Suppressor macrophage treated with lipopolysaccharide for 1 hour (primary cell): Measurements from ENCODE around the gene TIGD6.
A peak's percentile ranks its signal among the peaks of the same experiment; 100 is the strongest.
"Not testable (repeated sequence)": the region's sequence is repeated elsewhere in the genome, so short reads cannot be mapped to it uniquely, and the experiment has no call there.

Source experiments
- DNase-seq, 3 donors: peaks; one replicate each; pipeline ENCODE4 v3.0.0-alpha.2; 2020 to 2022

The TIGD6 gene

DNA sequence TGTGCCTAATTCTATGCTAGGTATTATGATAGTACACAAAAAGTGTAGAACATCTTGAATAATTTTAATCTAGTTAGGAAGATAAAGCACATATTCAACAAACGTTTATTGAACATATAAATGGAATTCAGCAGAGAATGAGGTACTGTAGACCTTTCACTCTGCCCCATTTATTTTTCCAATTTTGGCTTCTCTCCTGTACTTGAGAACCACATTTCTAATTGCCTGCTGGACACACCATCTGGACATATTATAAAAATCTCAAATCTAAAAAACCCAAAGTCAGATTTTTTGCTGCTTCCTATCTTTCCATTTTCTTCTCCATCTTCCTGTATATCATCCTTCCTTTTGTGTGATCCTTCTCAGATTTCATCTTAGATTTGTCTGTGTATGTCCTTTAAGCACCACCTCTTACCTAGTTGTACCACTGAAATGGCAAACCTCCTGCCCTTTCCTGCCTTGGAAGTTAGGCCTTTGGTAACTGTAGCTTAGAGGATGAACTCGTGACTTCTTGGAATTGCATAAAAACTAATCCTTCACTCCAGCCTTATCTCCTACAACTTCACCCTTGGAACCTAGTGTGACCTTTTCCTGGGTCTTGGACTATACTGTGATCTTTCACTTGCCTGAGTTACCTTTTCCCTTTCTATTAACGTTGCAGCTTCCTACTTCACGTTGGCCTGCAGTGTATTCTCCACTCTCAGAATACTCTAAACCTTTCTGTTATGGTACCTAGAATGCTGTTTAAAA is 31.1 kb downstream of the TIGD6 start:
- DNase-seq, result no peak

DNA sequence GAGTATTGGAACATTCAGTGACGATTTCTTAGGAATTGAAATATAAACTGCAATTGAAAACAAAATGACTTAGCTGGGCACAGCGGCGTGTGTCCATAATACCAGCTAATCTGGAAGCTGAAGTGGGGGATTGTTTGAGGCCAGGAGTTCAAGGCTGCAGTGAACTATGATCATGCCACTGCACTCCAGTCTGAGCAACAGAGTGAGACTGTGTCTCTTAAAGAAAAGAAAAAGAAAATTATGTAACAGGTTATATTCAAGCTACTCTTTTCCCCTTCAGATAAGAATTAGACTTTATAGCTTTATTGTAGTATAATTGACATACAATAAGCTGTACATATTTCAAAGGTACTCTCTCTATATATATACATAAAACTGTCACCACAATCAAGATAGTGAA is 33.5 kb downstream of the TIGD6 start:
- no peak for DNase-seq

DNA sequence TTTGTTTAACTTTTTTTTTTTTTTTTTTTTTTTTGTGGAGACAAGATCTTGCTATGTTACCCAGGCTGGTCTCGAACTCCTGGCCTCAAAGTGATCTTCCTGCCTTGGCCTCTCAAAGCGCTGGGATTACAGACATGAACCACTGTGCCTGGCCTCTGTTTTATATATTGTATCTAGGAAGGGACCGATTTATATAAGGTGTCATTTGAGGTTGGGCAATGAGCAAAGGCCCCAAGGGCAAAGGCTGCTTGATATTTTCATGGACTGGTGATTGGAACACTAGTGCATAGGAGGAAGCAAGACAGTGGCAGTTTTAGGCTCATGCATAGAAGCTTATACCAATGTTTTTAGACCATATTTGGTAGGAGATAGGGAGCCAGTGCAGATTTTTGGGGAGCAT is 36.7 kb downstream of the TIGD6 start:
- no peak for DNase-seq

DNA sequence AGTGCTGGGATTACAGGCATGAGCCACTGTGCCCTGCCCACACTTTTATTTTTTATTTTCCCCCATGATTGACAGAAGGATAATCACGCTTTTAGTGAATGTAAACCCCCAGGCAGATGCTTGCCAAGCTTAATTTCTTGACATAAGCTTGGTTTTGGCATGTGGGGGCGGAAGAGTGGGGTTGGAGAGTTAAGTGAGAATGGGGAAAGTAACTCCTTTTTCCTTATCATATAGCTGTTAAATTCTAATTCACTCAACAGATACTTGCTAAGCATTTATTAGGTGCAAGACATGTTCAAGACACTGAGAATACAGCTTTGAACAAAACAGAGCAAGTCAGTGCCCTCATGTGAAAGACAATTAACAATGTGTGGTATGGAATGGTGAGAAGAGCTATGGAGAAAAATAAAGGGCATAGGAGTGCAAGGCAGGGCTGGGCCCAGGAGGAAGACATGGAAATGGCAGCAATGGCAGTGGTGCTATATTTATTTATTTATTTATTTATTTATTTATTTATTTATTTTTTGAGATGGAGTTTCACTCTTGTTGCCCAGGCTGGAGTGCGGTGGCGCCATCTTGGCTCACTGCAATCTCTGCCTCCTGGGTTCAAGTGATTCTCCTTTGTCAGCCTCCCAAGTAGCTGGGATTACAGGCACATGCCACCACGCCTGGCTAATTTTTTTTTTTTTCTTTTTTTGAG is 37.7 kb downstream of the TIGD6 start:
- no peak for DNase-seq

DNA sequence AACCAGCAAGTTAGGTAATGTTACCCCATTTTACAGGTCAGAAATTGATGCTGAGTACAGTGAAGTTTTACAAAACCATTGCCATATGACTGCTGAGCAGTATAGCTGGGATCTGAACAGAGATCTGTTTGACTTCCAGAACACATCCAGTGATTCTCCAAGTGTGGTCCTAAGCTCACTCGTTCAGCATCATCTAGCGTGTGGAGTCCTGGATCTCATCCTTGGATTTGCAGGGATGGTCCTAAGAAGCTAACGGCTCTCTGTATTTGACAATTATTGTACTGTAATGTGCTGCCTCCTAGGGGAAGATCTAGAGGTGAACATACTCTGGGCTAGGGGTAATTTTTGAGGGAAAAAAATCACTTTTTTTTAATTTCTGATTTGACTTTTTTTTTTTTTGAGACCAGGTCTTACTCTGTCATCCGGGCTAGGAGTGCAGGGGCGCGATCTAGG is 38.5 kb downstream of the TIGD6 start:
- peak; percentile 31 to 51 (median 46) for DNase-seq

DNA sequence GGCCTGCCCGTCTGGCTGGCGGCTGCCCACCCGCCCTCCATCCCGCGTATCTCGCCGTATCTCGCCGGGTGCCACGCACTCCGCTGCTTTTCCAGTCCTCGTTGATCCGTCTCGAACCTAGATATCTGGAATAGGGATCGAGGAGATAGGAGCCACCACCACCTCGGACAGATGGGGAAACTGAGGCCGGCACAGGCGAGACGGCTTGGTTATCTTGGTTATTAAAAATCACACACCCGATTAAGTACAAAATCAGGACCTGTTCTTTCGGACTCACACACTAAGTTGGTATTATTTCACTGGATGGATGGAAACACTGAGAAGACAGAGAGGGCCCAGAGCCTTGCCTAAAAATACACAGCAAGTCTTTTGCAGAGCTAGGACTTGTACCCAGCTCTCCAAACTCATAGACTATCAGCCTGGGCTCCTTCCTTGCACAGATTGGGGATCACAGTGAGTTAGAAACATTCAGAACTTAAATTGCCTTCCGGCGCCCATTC is 39.2 kb downstream of the TIGD6 start:
- no peak for DNase-seq

DNA sequence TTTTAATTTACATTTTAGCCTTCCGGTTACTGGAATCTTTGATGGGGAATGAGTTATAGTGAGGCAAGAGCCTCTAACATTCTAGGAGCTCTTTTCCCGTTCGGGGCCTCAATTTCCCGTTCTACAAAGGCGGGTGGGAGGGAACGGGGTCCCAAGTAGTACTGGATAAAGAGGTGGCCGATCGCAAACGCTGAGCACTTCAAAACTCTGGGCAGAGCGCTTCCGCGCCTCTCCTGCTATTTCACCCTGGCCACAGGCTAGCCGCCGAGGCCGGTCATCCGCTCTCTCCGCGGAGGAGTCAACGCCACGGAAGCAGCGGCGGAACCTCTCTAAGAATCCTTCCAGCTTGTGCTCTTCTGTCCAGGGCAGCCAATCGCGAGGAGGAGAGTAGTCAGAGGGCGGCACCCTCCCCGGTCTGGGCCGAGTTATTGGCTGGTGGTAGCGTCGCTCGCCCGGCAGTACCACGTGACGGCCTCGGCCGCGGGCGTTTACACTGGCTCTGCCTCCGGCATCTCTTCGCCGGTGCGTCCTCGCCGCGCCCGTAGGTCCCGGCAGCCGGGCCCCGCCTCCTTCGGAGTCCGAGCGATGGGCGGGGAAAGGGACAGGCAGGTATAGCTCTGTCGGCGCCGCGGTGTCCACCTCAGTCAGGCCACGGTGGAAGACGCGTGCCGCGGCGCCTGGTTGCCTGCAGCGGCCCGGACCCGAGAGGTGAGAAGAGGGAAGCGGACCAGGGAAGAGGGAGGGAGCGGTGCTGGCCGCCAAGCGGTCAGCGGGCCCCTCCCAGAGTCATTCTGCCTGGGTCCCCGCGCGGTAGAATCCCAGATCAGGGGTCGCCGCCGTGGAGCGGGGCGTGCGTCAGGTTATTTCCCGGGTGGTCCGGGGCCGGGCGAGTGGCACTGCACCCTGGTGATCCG is 39.9 kb downstream of the TIGD6 start, which contains the start of gene SLC26A2:
TSS of gene SLC26A2 (plus strand) at position 487 of the 914 bp plus-strand sequence. CDS start 16,895 bp downstream, outside the sequence.
- DNase-seq, result peak; percentile 98

DNA sequence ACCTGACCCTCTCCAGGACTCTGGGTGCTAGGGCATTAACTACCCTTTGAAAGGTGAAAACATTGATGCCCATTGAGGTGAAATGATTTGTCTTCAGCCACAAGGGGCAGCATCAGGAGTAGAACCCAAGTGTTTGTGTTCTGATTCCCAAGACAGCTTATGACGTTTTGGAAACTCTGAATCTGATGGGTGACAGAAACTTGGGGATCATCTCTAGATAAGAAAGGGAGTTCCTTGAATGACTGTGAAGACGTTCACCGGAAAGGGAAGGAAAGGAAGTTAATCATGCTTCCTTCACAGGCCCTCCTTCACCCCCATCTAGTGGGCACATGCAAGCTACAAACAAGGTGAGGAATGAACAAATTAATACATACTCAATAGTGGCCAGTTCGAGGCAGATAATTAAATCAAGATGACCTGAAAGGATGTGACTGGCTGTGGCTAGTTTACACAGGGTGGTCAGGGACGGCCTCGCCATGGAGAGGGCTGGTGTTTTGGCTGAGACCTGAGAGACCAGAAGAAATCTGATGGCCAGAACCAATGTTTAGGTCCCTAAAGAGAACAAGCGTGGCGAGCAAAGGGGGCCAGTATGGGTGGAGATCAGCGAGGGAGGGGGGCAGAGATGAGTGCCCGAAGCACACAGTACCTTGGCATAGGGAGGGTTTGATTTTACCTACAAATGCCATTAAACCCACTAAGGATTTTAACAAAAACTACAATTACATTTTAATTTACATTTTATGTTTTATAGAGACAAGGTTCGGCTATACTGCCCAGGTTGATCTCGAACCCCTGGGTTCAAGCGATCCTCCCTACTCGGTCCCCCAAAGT is 40.8 kb downstream of the TIGD6 start:
- peak; percentile 81 to 97 (median 86) for DNase-seq

DNA sequence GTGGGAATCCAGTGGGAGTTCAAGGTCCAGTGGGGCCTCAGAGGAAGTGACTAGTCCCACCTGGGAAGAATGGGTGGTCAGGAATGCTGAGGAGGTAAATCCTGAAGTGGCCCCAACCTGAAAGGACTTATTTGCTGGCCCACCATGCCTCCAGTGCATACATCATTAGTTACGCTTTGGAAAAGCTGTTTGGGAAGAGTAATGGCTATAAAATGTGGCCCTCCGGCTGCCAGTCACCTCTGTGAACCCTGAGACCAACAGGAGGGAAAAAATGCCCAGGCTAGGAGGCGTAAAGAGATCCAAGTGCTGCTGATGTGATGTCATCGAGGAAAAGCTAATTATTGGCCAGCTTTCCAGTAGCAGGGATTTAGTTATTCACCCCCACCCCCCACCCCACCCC is 42.6 kb downstream of the TIGD6 start:
- no peak for DNase-seq

DNA sequence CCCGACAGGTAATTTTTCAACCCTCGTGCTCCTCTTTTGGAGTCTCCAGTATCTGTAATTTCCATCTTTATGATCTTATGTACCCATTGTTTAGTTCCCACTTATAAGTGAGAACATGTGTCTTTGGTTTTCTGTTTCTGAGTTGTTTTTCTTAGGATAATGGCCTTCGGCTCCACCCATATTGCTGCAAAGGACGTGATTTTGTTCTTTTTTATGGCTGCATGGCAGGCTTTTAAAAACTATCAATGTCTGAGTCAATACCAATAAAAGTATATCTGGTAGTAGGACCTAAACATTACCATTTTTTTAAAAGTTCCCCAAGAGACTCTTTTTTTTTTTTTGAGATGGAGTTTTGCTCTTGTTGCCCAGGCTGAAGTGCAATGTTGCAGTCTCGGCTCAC is 43.8 kb downstream of the TIGD6 start:
- no peak for DNase-seq

DNA sequence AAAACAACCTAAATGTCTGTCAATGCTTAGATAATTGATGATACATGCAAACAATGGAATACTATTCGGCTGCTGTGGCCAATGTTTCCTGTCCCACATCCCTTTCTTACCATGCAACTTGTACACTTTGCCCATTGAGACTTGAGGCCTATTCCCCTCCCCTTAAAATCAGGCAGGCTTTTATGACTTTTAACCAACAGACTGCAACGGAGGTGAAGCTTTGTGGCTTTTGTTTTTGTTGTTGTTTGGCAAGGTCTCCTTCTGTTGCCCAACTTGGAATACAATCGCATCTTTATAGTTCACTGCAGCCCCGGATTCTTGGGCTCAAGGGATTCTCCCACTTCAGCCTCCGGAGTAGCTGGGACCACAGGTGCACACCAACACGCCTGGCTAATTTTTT is 45.7 kb downstream of the TIGD6 start:
- no peak for DNase-seq

DNA sequence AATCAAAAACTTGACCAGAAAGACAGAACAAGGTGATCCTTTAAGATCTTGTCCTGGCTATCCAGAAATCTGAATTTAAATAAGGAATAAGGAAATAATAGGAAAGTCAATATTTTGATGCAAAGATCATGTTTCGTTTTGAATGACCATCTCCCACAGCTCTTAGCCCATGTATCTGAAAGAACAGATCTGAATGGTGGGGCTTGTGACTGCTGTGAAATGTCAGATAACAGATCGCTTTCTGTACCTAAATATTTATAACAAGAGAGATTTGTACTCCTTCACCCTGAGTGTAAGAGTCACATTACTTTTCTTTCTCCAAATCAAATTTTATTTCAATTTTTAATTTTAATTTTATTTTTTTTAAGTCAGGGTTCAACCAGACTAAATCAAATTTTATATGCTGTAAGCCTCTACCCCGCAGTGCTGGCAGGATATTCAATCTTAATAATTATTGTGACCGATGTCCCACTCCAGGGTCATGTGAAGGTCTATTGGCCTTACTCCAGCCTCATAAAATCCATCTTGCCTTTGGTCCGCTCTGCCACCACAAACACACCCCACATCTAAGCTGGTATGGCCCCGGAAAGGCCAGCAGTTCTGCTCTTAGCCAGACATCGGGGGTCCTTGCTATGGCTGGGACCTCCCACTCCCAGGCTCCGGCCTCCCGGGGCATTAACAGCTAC is 46.9 kb downstream of the TIGD6 start:
- no peak for DNase-seq

DNA sequence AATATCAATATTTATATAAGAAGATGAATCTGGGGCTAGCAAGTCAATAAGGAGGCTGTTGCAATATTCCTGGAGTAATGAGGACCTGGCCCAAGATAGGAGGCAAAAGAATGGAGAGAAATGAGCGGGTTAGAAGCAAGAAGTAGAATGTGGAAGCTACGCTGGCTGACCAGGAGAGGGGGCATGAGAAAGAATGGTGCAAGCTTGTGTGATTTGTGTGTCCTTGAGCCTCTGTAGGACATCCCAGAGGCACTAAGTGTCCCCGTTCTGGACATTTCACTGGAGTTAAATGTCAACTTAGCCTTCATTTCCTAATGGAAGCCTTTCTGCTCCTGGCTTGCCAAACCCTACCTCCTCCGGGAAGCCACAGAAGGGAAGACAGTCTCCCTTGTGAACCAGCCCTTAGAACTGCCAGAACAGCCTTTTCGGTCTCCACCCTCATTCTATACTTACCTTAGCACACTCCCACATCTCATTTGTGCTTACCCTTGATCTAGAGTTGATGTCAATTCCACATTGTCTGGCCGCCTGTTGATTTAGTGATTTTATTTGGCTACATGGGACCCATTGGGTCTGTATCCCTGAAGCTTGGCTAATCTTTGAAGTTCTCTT is 49.2 kb downstream of the TIGD6 start:
- no peak for DNase-seq

DNA sequence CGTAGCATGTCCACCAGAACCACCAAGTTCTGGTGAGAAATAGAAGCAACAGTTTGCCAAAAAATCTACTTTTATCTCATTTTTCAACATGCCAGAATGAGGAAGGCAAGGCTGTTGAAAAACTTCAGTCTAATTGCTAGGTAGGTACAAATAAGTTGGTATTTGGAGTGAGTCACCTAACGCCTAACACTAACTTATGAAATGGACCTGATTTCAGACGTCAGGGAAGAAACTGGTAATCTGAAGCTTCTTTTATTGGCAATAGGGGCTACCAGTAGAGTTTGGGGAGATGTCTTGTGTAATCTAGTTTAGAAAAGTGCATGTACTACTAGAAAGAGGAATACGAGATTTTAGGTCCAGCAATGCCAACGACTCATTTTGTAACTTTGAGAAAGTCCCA is 51.5 kb downstream of the TIGD6 start:
- no peak for DNase-seq

DNA sequence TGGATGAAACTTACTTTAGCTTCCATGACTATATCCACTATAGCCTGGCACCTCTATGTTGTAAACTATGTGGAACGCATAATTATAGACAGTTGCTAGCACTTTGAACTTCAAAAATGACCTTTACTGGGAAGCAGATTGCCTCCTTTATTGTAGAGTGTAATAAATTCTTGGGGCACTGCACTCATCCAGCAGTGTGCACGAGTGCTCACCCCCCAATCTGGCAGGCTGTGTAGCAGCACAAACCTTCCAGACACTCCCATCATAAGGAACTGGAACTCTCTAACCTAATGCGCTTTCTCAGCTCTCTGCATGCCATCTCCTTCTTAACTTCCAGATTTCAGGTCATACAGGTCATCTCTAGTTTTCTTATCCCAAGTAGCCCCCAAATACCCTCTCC is 54.3 kb downstream of the TIGD6 start:
- no peak for DNase-seq

DNA sequence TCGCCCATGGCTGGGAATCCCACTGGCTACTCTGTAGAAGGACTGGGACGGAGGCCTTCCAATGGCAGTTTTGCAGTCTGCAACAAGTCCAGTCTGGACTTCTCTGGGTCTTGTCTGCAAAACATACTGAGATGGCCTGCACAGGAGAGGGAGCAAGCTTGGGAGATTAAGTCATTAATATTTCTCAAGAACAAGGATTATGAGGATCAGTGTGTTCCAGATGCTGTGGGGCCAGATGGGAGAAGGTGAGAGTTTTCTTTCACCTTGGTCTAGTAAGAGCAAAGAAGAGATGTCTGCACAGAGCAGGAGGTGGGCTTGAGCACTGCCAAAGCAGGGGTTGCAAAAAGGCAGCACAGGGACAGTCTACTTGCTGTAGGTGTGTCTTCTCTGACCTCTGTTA is 55.8 kb downstream of the TIGD6 start, which contains the start of gene PDE6A:
TSS of gene PDE6A (minus strand) at position 128 of the 400 bp plus-strand sequence. CDS start at position 8, 120 bp downstream.
- no peak for DNase-seq

DNA sequence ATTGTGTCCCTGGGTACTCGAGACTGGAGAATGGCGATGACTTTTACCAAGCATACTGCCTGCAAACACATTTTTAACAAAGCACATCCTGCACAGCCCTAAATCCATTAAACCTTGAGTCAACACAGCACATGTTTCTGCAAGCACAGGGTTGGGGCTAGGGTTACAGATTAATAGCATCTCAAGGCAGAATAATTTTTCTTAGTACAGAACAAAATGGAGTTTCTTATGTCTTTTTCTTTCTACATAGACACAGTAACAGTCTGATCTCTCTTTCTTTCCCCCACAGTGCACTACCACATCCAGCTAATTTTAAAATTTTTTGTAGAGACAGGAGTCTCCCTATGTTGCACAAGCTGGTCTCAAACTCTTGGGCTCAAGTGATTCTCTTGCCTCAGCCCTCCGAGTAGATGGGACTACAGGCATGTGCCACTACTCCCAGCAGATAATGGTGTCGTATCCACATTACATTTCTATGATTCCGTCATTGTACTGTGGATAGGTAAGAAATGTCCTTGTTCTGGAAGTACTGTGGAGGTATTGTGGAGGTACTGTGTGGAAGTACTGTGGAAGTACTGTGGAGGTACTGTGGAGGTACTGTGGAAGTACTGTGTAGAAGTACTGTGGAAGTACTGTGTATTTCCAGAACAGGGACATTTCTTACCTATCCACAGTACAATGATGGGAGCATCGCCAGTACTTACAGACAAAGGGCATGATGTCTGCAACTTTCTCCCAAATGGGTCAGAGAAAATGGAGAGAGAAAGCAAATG is 57.1 kb downstream of the TIGD6 start:
- not testable (repeated sequence) for DNase-seq
